ENCODE data around the gene TCF7L2. TPM values are rescaled to one million over a fixed set of nuclear protein-coding genes. Genes with fewer than 3 reads are reported as not detected.

The TCF7L2 gene
- total and polyA plus RNA-seq, 2 donors (not counting 1 experiment from before 2014, with no cell fraction given) = 3.4 to 5.0 TPM

DNA sequence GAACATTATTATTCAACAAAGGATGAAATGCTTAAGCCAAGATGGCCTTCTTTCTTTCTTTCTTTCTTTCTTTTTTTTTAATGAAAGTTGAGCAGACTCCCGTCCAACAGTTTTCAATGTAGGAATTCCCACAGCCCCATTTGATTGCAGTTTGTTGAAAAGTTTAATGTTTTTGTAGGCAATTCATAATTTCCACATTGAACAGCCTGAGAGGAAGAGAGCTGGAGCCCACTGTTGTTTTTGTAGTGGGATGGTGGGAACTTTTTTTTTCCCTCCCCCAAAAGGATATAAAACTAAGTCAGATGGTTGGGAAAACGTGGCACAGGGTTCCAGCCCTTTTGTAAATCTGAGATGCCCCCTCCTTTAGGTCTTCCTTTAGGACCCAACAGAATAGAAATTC, 86.6 kb downstream of the TCF7L2 start:
- Histone ChIP-seq H3K9me3 (ENCODE audit: control insufficient read depth, insufficient read depth, low read depth, low read length) (no peaks in the 10 kb centered on the region), H3K9ac (ENCODE audit: insufficient read depth, low read length) (no peak overlapping the region), H3K4me2 (ENCODE audit: extremely low read depth, insufficient read depth, low read length) (no peak overlapping the region), H3K4me3 (replicated peaks in 1 of 4; ENCODE audit: control extremely low read depth in 1 of 4, insufficient read depth in 1 of 4, low read depth in 3 of 4, low read length in 4 of 4) (no peak overlapping the region), H3K79me2 (ENCODE audit: control insufficient read depth, insufficient read depth, low read length) (no peaks in the 10 kb centered on the region), H3K27ac (ENCODE audit: insufficient read depth, low read length) (no peak overlapping the region), H3K4me1 (ENCODE audit: control insufficient read depth, extremely low read depth, insufficient read depth, low read length) (no peaks in the 10 kb centered on the region), H4K20me1 (ENCODE audit: control insufficient read depth, extremely low read depth, insufficient read depth, low read length) (no peaks in the 10 kb centered on the region), H2AFZ (ENCODE audit: low read length) (no peak overlapping the region), H3K27me3 (ENCODE audit: control insufficient read depth, insufficient read depth, low read length) (no peaks in the 10 kb centered on the region), H3K36me3 (ENCODE audit: control insufficient read depth, insufficient read depth, low read length) (no peaks in the 10 kb centered on the region)
- no peak for TF ChIP-seq EZH2 (IDR thresholded peaks at IDR 0.05; ENCODE audit: low read length, missing control alignments)
- TF ChIP-seq, protein P1, sequence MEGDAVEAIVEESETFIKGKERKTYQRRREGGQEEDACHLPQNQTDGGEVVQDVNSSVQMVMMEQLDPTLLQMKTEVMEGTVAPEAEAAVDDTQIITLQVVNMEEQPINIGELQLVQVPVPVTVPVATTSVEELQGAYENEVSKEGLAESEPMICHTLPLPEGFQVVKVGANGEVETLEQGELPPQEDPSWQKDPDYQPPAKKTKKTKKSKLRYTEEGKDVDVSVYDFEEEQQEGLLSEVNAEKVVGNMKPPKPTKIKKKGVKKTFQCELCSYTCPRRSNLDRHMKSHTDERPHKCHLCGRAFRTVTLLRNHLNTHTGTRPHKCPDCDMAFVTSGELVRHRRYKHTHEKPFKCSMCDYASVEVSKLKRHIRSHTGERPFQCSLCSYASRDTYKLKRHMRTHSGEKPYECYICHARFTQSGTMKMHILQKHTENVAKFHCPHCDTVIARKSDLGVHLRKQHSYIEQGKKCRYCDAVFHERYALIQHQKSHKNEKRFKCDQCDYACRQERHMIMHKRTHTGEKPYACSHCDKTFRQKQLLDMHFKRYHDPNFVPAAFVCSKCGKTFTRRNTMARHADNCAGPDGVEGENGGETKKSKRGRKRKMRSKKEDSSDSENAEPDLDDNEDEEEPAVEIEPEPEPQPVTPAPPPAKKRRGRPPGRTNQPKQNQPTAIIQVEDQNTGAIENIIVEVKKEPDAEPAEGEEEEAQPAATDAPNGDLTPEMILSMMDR (conservative IDR thresholded peaks at IDR 0.05 in 1 of 2, IDR thresholded peaks at IDR 0.05 in 1 of 2; ENCODE audit: low read depth in 1 of 2, low read length in 2 of 2) = no peak
- DNase-seq (ENCODE audit: low read depth in 2 of 2) = no peak

DNA sequence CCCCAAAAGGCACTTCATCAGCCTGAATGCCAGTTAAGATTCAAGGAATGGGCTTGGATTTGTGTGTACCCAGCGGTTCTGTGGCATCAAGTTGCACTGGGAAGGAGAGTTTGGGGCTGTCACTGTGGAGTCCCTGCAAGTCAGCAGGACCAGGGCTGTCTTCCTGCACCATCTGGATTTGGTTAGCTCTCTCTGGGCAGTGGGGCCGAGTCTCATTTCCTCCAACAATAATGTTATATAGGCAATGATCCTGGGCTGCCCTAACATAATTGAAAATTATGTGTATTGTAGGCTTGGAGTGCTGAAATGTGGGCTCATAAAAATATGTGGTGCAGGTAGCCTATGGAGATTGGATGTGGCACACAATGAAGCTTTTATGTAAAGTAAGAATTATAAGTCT, 87.2 kb downstream of the TCF7L2 start:
- no peak for DNase-seq (ENCODE audit: low read depth in 2 of 2)
- Histone ChIP-seq H3K36me3 (ENCODE audit: control insufficient read depth, insufficient read depth, low read length) (no peaks in the 10 kb centered on the region), H3K4me2 (ENCODE audit: extremely low read depth, insufficient read depth, low read length) (no peak overlapping the region), H3K4me1 (ENCODE audit: control insufficient read depth, extremely low read depth, insufficient read depth, low read length) (no peaks in the 10 kb centered on the region), H3K79me2 (ENCODE audit: control insufficient read depth, insufficient read depth, low read length) (no peaks in the 10 kb centered on the region), H3K9me3 (ENCODE audit: control insufficient read depth, insufficient read depth, low read depth, low read length) (no peaks in the 10 kb centered on the region), H4K20me1 (ENCODE audit: control insufficient read depth, extremely low read depth, insufficient read depth, low read length) (no peaks in the 10 kb centered on the region), H3K27ac (ENCODE audit: insufficient read depth, low read length) (no peak overlapping the region), H3K27me3 (ENCODE audit: control insufficient read depth, insufficient read depth, low read length) (no peaks in the 10 kb centered on the region), H2AFZ (ENCODE audit: low read length) (no peak overlapping the region), H3K4me3 (replicated peaks in 1 of 4; ENCODE audit: control extremely low read depth in 1 of 4, insufficient read depth in 1 of 4, low read depth in 3 of 4, low read length in 4 of 4) (no peak overlapping the region), H3K9ac (ENCODE audit: insufficient read depth, low read length) (no peak overlapping the region)
- TF ChIP-seq, protein P1 (conservative IDR thresholded peaks at IDR 0.05 in 1 of 2, IDR thresholded peaks at IDR 0.05 in 1 of 2; ENCODE audit: low read depth in 1 of 2, low read length in 2 of 2) = no peak
- no peak for TF ChIP-seq EZH2 (IDR thresholded peaks at IDR 0.05; ENCODE audit: low read length, missing control alignments)

GRCh38 chr10:113038183-113038582, 88.1 kb downstream of the TCF7L2 start:
- Histone ChIP-seq H3K79me2 (ENCODE audit: control insufficient read depth, insufficient read depth, low read length) (no peaks in the 10 kb centered on the region), H3K36me3 (ENCODE audit: control insufficient read depth, insufficient read depth, low read length) (no peaks in the 10 kb centered on the region), H4K20me1 (ENCODE audit: control insufficient read depth, extremely low read depth, insufficient read depth, low read length) (no peaks in the 10 kb centered on the region), H3K27me3 (ENCODE audit: control insufficient read depth, insufficient read depth, low read length) (no peaks in the 10 kb centered on the region), H2AFZ (ENCODE audit: low read length) (no peak overlapping the region), H3K4me1 (ENCODE audit: control insufficient read depth, extremely low read depth, insufficient read depth, low read length) (no peaks in the 10 kb centered on the region), H3K9me3 (ENCODE audit: control insufficient read depth, insufficient read depth, low read depth, low read length) (no peaks in the 10 kb centered on the region), H3K4me3 (replicated peaks in 1 of 4; ENCODE audit: control extremely low read depth in 1 of 4, insufficient read depth in 1 of 4, low read depth in 3 of 4, low read length in 4 of 4) (no peak overlapping the region), H3K9ac (ENCODE audit: insufficient read depth, low read length) (no peak overlapping the region), H3K4me2 (ENCODE audit: extremely low read depth, insufficient read depth, low read length) (no peak overlapping the region), H3K27ac (ENCODE audit: insufficient read depth, low read length) (no peak overlapping the region)
- no peak for DNase-seq (ENCODE audit: low read depth in 2 of 2)
- no peak for TF ChIP-seq EZH2 (IDR thresholded peaks at IDR 0.05; ENCODE audit: low read length, missing control alignments)
- TF ChIP-seq, protein P1 (conservative IDR thresholded peaks at IDR 0.05 in 1 of 2, IDR thresholded peaks at IDR 0.05 in 1 of 2; ENCODE audit: low read depth in 1 of 2, low read length in 2 of 2) = no peak
